ENCODE measurements around the gene MEAF6.

MEAF6 gene

DNA sequence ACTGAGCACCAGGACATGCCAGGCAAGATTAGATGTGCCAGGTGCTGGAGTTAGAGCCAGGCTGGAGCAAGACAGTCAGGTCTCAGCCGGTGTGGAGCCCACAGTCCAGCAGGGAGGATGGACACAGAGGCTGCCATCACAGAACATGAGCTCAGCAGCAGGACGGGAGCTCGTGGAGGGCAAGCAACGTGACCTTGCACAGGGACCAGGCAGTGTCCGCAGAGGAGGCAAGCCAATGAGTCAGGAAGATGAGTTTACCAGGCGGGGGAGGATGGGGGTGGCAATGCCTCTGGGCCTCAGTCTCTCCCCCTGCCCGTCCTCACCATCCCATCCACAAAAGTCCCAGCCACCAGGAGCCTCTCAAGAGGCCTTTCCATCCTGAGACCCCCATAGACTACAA, 60.9 kb downstream of the MEAF6 start:
- H3K79me2 ChIP-seq (ENCODE audit: insufficient read depth, low read length) = no peaks in the 10 kb centered on the region
- H2AFZ ChIP-seq (ENCODE audit: low read depth, low read length, severe bottlenecking) = no peak overlapping the region
- no peak overlapping the region for H3K9ac ChIP-seq (ENCODE audit: low read length)
- H4K20me1 ChIP-seq (ENCODE audit: low read depth, low read length) = no peaks in the 10 kb centered on the region
- H3K4me3 ChIP-seq (ENCODE audit: insufficient read depth, low read length, poor library complexity, severe bottlenecking) = no peak overlapping the region
- H3K4me2 ChIP-seq (ENCODE audit: low read depth, low read length, poor library complexity, severe bottlenecking) = no peak overlapping the region
- no peaks in the 10 kb centered on the region for H3K36me3 ChIP-seq (ENCODE audit: low read length)
- no peaks in the 10 kb centered on the region for H3K9me2 ChIP-seq (replicated peaks; ENCODE audit: insufficient read depth, low read length)
- no peaks in the 10 kb centered on the region for H3F3A ChIP-seq (ENCODE audit: insufficient read depth)
- no peak overlapping the region for H3K27ac ChIP-seq (ENCODE audit: low read depth, low read length)
- no peaks in the 10 kb centered on the region for H3K9me3 ChIP-seq (ENCODE audit: insufficient read depth, low read length)
- no peaks in the 10 kb centered on the region for H3K27me3 ChIP-seq (ENCODE audit: low read length)
- no peak for TF ChIP-seq EZH2phosphoT487 (conservative IDR thresholded peaks at IDR 0.05; ENCODE audit: low read length)
- TF ChIP-seq CTCF (IDR thresholded peaks at IDR 0.05; ENCODE audit: insufficient read depth, low read length, poor library complexity, severe bottlenecking) = no peak

GRCh38 chr1:37452416-37452815, 62.1 kb downstream of the MEAF6 start:
- Histone ChIP-seq H3K9ac (ENCODE audit: low read length) (no peak overlapping the region), H3K79me2 (ENCODE audit: insufficient read depth, low read length) (no peaks in the 10 kb centered on the region), H3K27ac (ENCODE audit: low read depth, low read length) (no peak overlapping the region), H3K36me3 (ENCODE audit: low read length) (no peaks in the 10 kb centered on the region), H3K9me3 (ENCODE audit: insufficient read depth, low read length) (no peaks in the 10 kb centered on the region), H3K4me2 (ENCODE audit: low read depth, low read length, poor library complexity, severe bottlenecking) (no peak overlapping the region), H3K9me2 (replicated peaks; ENCODE audit: insufficient read depth, low read length) (no peaks in the 10 kb centered on the region), H3K27me3 (ENCODE audit: low read length) (no peaks in the 10 kb centered on the region), H2AFZ (ENCODE audit: low read depth, low read length, severe bottlenecking) (no peak overlapping the region), H3K4me3 (ENCODE audit: insufficient read depth, low read length, poor library complexity, severe bottlenecking) (no peak overlapping the region), H3F3A (ENCODE audit: insufficient read depth) (no peaks in the 10 kb centered on the region), H4K20me1 (ENCODE audit: low read depth, low read length) (no peaks in the 10 kb centered on the region)
- TF ChIP-seq CTCF (IDR thresholded peaks at IDR 0.05; ENCODE audit: insufficient read depth, low read length, poor library complexity, severe bottlenecking) = no peak
- TF ChIP-seq EZH2phosphoT487 (conservative IDR thresholded peaks at IDR 0.05; ENCODE audit: low read length) = no peak

DNA sequence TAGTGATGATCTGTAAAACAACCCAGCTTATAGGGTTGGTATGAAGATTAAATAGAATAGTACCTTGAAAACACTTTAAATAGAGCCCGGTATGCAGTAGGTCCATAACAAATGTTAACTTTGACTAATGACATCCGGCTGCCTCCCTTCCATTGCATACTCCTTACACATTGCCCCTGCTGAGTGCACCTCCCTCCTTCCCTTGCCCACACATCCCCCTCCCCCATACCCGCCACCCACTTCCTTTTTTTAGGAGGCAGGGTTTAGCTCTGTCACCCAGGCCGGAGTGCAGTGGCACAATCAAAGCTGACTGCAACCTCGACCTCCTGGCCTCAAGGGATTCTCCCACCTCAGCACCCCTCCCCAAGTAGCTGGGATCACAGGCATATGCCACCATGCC, 64.6 kb downstream of the MEAF6 start:
- Histone ChIP-seq H2AFZ (ENCODE audit: low read depth, low read length, severe bottlenecking) (no peak overlapping the region), H3K36me3 (ENCODE audit: low read length) (no peaks in the 10 kb centered on the region), H4K20me1 (ENCODE audit: low read depth, low read length) (no peaks in the 10 kb centered on the region), H3K4me2 (ENCODE audit: low read depth, low read length, poor library complexity, severe bottlenecking) (no peak overlapping the region), H3K27ac (ENCODE audit: low read depth, low read length) (no peak overlapping the region), H3K9me2 (replicated peaks; ENCODE audit: insufficient read depth, low read length) (no peaks in the 10 kb centered on the region), H3K9ac (ENCODE audit: low read length) (no peak overlapping the region), H3F3A (ENCODE audit: insufficient read depth) (no peaks in the 10 kb centered on the region), H3K79me2 (ENCODE audit: insufficient read depth, low read length) (no peaks in the 10 kb centered on the region), H3K4me3 (ENCODE audit: insufficient read depth, low read length, poor library complexity, severe bottlenecking) (no peak overlapping the region), H3K27me3 (ENCODE audit: low read length) (no peaks in the 10 kb centered on the region), H3K9me3 (ENCODE audit: insufficient read depth, low read length) (no peaks in the 10 kb centered on the region)
- no peak for TF ChIP-seq EZH2phosphoT487 (conservative IDR thresholded peaks at IDR 0.05; ENCODE audit: low read length)
- TF ChIP-seq CTCF (IDR thresholded peaks at IDR 0.05; ENCODE audit: insufficient read depth, low read length, poor library complexity, severe bottlenecking) = no peak
